Mammary microvascular endothelial cell (primary cell): ENCODE data around the gene CRYBA2. TPM values are rescaled to one million over a fixed set of nuclear protein-coding genes. Genes with fewer than 3 reads are reported as not detected.

ENCODE experiments used
- total RNA-seq: library from RNA; depleted of rRNA; stranded (reverse); fragments of >200 nt; gene quantifications from 2 replicates; pipeline ENCODE4 v1.2.3, GENCODE V29; 2015

Gene CRYBA2, protein sequence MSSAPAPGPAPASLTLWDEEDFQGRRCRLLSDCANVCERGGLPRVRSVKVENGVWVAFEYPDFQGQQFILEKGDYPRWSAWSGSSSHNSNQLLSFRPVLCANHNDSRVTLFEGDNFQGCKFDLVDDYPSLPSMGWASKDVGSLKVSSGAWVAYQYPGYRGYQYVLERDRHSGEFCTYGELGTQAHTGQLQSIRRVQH
- not detected in 2 replicates for total RNA-seq

DNA sequence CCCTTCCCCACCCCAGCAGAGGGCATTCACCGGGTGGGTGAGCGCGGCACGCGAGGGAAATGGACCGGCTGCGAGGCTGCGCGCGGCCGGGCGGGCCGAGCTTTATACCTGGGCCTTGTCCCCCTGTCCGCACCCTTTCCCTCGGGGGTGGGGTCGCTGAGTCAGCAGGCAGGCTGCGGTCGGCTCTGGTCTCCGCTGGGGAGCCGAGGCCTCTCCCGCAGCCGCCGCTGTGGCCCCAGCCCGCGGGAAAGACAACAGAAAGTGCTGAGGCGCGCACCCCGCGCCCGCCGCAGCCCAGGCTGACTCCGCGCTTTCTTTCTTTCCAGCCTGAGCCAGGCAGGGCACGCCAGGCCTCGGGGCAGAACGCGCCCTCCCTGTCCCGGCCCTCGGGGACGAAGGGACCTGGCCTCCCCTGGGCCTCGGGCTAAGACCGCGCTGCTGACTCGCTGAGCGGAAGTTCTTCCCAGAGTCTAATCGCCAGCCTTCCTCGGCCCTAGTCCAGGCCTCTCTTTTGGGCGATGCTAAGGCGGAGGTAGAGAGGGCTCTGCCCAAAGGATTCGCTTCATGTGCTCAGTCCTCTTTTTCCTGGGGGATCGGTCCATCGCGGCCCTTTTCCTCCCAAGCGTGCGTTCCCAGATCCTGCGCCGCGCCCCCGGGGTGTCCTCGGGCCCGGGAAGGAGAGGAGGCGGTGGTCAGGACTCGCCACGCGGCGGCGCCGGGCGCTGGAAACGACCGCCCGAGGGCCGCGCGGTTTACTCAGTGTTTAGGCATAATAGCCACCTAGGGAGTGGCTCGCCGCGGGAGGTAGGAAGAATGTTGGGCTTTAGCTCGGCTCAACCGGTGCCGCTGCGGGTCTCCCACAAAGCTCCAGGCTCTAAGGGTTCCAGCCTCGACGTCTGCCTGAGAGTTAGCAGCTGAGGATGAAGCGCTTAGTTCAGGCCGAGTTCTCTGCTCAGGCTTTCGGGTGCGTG, at the start of gene CRYBA2:
CRYBA2 (minus strand) TSS at position 78 of the 971 bp plus-strand sequence. CDS start 246 bp downstream, outside the sequence.

DNA sequence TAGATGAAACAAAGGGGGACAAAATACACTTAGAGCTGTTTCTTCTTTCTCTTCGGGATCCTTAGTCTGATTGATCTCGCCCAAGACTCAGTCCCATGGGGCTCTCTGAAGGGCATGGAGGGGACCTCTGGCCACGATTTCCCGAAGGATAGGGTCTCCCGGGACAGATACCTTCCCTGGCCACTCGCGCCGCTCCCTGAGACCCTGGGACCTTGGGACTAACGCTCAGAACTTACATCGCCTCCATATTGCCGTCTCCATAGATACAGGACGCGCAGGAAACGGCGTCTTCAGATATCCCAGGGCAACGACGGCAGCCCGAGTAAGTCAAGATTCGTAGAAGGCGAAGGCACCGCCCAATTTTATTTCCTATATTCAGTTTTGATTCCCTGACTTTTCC, 48.0 kb upstream of the CRYBA2 start, which contains the start of gene CFAP65:
CFAP65 (minus strand) TSS at position 265 of the 400 bp plus-strand sequence. CDS start 2,468 bp downstream, outside the sequence.

DNA sequence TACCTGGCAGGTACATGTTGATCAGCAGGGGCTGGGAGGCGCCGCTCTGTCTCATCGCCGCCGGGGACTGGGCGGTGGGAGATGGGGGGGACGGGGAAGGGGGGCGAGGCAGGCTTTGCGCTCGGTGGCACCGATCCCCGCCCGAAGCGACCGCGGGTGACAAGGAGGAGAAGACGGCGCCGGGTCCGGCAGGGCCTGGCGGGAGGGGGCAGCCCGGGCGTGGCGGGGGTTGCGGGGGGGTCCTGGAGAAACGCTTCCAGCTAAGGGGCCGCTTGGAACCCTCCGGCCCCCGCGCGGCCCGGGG, 8.2 kb downstream of the CRYBA2 start, which contains the start of gene FEV:
FEV (minus strand) TSS at position 164 of the 304 bp plus-strand sequence; CDS start at position 55, 109 bp downstream.

DNA sequence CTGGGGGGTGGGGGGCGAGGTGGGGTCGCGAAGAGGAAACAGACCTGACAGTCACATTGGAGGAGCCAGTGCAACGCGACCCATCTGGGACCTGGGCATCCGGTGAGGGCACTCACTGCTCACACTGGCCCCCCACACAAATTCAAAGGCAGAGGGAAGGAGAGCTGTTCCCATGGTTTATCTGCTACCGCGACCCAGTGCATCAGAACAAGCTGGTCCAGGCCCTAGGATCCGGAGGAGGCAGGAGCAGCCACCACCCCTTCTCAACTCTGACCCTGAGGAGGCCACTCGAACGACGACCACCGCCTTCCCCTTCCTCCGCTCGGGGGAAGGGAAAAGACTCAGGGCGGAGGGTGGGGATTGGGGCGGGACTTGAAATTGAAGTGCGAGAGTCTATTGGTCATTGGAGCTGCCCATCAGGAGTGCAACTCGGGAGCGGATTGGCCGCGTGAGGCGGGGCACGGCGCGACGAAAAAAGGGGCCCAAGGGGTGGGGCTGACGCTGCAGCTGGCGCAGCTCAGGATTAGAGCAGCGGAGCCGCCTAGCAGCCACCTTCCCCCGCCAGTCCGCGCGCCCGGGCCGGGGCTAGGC, 34.0 kb downstream of the CRYBA2 start, which contains the start of gene CDK5R2:
CDK5R2 (plus strand) TSS at position 526 of the 591 bp plus-strand sequence. CDS start 155 bp downstream, outside the sequence.

Other genes starting within 250 kb of the CRYBA2 start
- gene CYP27A1, start 211.3 kb downstream of the CRYBA2 start, total RNA-seq: 6.4 and 7.4 TPM in 2 replicates
- gene PRKAG3, start 161.6 kb downstream of the CRYBA2 start, total RNA-seq: not detected in 2 replicates
- not detected in 2 replicates for gene WNT6, start 133.6 kb downstream of the CRYBA2 start, total RNA-seq
- not detected in 2 replicates for gene WNT10A, start 112.6 kb downstream of the CRYBA2 start, total RNA-seq
- not detected in 2 replicates for gene CDK5R2, start 33.8 kb downstream of the CRYBA2 start, total RNA-seq
- gene FEV, start 8.2 kb downstream of the CRYBA2 start, total RNA-seq: not detected in 2 replicates
- not detected in 2 replicates for gene CFAP65, start 48.1 kb upstream of the CRYBA2 start, total RNA-seq
- gene IHH, start 67.5 kb upstream of the CRYBA2 start, total RNA-seq: not detected in 2 replicates
- gene NHEJ1, start 167.4 kb upstream of the CRYBA2 start, total RNA-seq: 16.9 and 18.3 TPM in 2 replicates
- gene SLC23A3, start 176.6 kb upstream of the CRYBA2 start, total RNA-seq: 0.60 and 0.79 TPM in 2 replicates
- gene CNPPD1, start 183.5 kb upstream of the CRYBA2 start, total RNA-seq: 35.3 and 37.0 TPM in 2 replicates
- 43.6 and 44.4 TPM in 2 replicates for gene RETREG2, start 184.9 kb upstream of the CRYBA2 start, total RNA-seq
- gene ZFAND2B, start 213.4 kb upstream of the CRYBA2 start, total RNA-seq: 24.4 and 30.4 TPM in 2 replicates
- gene ABCB6, start 225.5 kb upstream of the CRYBA2 start, total RNA-seq: 15.5 and 15.6 TPM in 2 replicates
- 48.8 and 71.1 TPM in 2 replicates for gene ATG9A, start 236.2 kb upstream of the CRYBA2 start, total RNA-seq
- gene ANKZF1, start 236.4 kb upstream of the CRYBA2 start, total RNA-seq: 13.6 and 16.9 TPM in 2 replicates